Measurements from ENCODE around the gene UBE2C.

The UBE2C gene

GRCh38 chr20:45861221-45862075 is 49.0 kb downstream of the UBE2C start:
- no peak for DNase-seq

- no peak for DNase-seq
Measured at GRCh38 chr20:45863543-45864470, 51.4 kb downstream of the UBE2C start.

- no peak for DNase-seq
Measured at GRCh38 chr20:45866454-45866853, 54.0 kb downstream of the UBE2C start.

All from amniotic stem cell (primary cell).